ENCODE results near the gene STAC2. TPM values are rescaled to one million over a fixed set of nuclear protein-coding genes. Genes with fewer than 3 reads are reported as not detected.
A peak's percentile ranks its signal among the peaks of the same experiment; 100 is the strongest.

The STAC2 gene, protein sequence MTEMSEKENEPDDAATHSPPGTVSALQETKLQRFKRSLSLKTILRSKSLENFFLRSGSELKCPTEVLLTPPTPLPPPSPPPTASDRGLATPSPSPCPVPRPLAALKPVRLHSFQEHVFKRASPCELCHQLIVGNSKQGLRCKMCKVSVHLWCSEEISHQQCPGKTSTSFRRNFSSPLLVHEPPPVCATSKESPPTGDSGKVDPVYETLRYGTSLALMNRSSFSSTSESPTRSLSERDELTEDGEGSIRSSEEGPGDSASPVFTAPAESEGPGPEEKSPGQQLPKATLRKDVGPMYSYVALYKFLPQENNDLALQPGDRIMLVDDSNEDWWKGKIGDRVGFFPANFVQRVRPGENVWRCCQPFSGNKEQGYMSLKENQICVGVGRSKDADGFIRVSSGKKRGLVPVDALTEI
- total RNA-seq: 1 to 10 TPM in 1 of 6 donors, under 1 TPM in 3, not detected in 2; 0.24 to 1.1 (median 0.48) TPM

DNA sequence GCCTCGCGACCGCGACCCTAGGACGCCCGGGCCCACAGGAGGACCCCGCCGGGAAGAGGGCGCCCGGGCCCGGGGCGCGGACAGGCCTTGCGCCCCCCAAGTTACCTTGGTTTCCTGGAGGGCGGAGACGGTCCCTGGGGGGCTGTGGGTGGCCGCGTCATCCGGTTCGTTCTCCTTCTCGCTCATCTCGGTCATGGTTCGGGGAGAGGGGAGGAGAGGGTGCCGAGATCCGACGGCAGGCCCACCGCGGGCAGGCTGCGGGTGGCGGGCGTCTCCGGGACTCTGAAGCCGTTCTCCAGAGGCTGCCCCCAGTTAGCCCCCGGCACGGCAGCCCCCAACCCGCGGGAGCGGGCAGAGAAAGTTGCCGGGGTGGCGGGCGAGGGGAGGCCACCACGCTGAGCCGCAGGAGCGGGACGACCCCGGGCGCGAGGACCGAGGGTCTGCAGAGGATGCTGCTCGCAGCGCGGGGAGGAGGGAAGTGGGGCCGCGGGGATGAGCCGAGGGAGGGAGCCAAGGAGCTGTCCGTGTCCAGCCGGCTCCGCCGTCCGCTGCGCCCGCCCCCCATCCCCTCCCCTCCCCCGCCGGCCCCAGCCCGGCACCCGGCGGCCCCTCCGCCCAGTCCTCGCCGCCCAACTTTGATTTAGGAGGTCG, at the start of gene STAC2:
Gene STAC2, minus strand, starts transcription at position 638 of the 651 bp plus-strand sequence. Its CDS starts 443 bp downstream, at position 195.
- Histone ChIP-seq H3K4me3 (peak within 1 kb of the TSS in 3 of 4 donors; percentile 28 to 49 (median 38)), H3K9me3 (no peaks in the 10 kb centered on the region), H3K4me1 (peaks cover 18 to 22% (median 19%) of the 10 kb centered on the region in 4 donors), H3K27ac (no peak within 1 kb of the TSS), H3K27me3 (peaks cover 0 to 30% (median 17%) of the 10 kb centered on the region in 4 donors), H3K36me3 (no peaks in the 10 kb centered on the region)
- DNase-seq (peak in 1 of 2 donors; percentile 83), ATAC-seq (ENCODE audit: low FRiP score in 2 of 2) (peak in 1 of 2 donors; percentile 28)
- 2 to 3% methylated on average over 15 to 50 of the region's 71 CpGs for WGBS, 2 donors
- TF ChIP-seq POLR2AphosphoS5 (IDR thresholded peaks at IDR 0.05): no peak
- TF ChIP-seq, protein P1, sequence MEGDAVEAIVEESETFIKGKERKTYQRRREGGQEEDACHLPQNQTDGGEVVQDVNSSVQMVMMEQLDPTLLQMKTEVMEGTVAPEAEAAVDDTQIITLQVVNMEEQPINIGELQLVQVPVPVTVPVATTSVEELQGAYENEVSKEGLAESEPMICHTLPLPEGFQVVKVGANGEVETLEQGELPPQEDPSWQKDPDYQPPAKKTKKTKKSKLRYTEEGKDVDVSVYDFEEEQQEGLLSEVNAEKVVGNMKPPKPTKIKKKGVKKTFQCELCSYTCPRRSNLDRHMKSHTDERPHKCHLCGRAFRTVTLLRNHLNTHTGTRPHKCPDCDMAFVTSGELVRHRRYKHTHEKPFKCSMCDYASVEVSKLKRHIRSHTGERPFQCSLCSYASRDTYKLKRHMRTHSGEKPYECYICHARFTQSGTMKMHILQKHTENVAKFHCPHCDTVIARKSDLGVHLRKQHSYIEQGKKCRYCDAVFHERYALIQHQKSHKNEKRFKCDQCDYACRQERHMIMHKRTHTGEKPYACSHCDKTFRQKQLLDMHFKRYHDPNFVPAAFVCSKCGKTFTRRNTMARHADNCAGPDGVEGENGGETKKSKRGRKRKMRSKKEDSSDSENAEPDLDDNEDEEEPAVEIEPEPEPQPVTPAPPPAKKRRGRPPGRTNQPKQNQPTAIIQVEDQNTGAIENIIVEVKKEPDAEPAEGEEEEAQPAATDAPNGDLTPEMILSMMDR (IDR thresholded peaks at IDR 0.05): no peak
- no peak for TF ChIP-seq EP300 (IDR thresholded peaks at IDR 0.05)
- TF ChIP-seq POLR2A (IDR thresholded peaks at IDR 0.05): no peak

DNA sequence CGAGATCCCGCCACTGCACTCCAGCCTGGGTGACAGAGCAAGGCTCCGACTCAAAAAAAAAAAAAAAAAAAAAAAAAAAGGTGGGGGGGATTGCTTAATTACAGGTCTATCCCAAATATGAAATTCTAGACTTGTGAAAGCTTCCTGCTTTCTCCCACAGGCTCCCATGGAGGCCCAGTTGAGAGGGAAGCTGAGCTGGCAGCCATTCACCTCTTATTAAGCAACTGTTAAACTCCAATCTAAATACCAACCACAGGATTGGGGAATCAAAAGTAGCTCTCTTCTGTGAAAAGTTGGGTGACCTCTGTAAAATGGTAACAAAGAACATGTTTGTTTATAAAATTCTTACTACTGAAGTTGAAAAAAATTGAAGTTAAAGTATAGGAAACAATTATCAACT, 45.8 kb upstream of the STAC2 start:
- WGBS, 2 donors: 97% methylated on average over 3 of the region's 3 CpGs
- H3K27ac ChIP-seq: no peak overlapping the region
- no peak for TF ChIP-seq POLR2A (IDR thresholded peaks at IDR 0.05)
- no peak for TF ChIP-seq EP300 (IDR thresholded peaks at IDR 0.05)
- no peak for TF ChIP-seq POLR2AphosphoS5 (IDR thresholded peaks at IDR 0.05)
- no peaks in the 10 kb centered on the region for H3K27me3 ChIP-seq
- no peaks in the 10 kb centered on the region for H3K9me3 ChIP-seq
- peaks cover 19 to 67% (median 40%) of the 10 kb centered on the region in 4 donors for H3K36me3 ChIP-seq
- ATAC-seq (ENCODE audit: low FRiP score in 2 of 2): no peak
- H3K4me1 ChIP-seq: no peaks in the 10 kb centered on the region
- no peak for DNase-seq
- H3K4me3 ChIP-seq: no peak overlapping the region

DNA sequence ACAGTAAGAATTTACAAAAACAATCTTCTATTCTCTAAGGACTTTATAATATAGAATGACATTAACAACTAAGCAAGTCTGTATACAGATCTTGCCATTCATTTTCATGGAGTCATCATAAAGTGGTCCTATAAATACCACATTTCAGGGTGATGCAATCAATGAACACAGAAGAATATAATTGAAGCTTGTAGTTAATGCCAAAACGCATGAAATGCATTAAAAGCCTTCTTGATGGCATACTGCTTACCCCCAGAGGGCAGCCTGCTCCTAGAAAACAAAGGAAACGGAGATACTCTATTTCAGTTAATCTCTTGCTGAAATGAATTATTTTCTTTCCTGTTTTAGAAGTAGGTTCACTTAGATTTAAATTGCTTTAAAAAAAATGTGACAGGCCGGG, 45.2 kb upstream of the STAC2 start:
- peaks cover 19 to 69% (median 41%) of the 10 kb centered on the region in 4 donors for H3K36me3 ChIP-seq
- no peak for DNase-seq
- 41 to 46% methylated on average over 3 of the region's 3 CpGs for WGBS, 2 donors
- no peak for ATAC-seq (ENCODE audit: low FRiP score in 2 of 2)
- no peaks in the 10 kb centered on the region for H3K9me3 ChIP-seq
- H3K4me3 ChIP-seq: no peak overlapping the region
- H3K27me3 ChIP-seq: no peaks in the 10 kb centered on the region
- H3K27ac ChIP-seq: no peak overlapping the region
- no peaks in the 10 kb centered on the region for H3K4me1 ChIP-seq
- no peak for TF ChIP-seq EP300 (IDR thresholded peaks at IDR 0.05)
- TF ChIP-seq, protein P1 (IDR thresholded peaks at IDR 0.05): peak in 2 of 6 experiments; percentile 34 to 36

GRCh38 chr17:39264119-39264518, 38.4 kb upstream of the STAC2 start:
- WGBS, 2 donors: 79 to 85% methylated on average over 5 of the region's 5 CpGs
- H3K27me3 ChIP-seq: no peaks in the 10 kb centered on the region
- TF ChIP-seq, protein P1 (IDR thresholded peaks at IDR 0.05): no peak
- TF ChIP-seq POLR2A (IDR thresholded peaks at IDR 0.05) (no peak), POLR2AphosphoS5 (IDR thresholded peaks at IDR 0.05) (no peak), EP300 (IDR thresholded peaks at IDR 0.05) (no peak)
- peak in 1 of 2 donors; percentile 78 for ATAC-seq (ENCODE audit: low FRiP score in 2 of 2)
- H3K4me1 ChIP-seq: no peaks in the 10 kb centered on the region
- H3K27ac ChIP-seq: peak overlapping the region in 1 of 4 donors; percentile 10
- H3K4me3 ChIP-seq: no peak overlapping the region
- H3K36me3 ChIP-seq: peaks cover 35 to 93% (median 62%) of the 10 kb centered on the region in 4 donors
- no peak for DNase-seq
- H3K9me3 ChIP-seq: no peaks in the 10 kb centered on the region

DNA sequence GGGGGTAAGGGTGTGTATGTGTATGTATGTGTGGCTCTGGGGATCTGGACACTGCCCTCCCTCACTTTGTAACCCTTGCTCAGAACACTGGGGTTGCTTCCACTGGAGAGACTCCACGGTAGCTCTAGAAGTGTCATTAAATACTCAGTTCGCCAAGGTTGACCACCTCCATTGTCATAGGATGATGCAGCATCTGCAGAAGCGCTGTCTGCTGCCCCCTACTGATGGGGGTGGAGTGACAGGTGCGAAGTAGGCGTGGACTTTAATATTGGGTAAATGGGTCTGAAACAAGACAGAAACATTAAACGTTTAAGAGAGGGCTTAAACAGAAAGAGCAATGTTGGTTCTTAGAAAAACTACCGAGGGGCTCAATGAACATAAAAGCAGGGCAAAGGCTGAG, 35.5 kb upstream of the STAC2 start:
- Histone ChIP-seq H3K27me3 (no peaks in the 10 kb centered on the region), H3K4me1 (no peaks in the 10 kb centered on the region), H3K4me3 (no peak overlapping the region), H3K9me3 (no peaks in the 10 kb centered on the region), H3K27ac (no peak overlapping the region), H3K36me3 (peaks cover 32 to 98% (median 57%) of the 10 kb centered on the region in 4 donors)
- no peak for ATAC-seq (ENCODE audit: low FRiP score in 2 of 2)
- 80 to 90% methylated on average over 7 of the region's 7 CpGs for WGBS, 2 donors
- TF ChIP-seq POLR2AphosphoS5 (IDR thresholded peaks at IDR 0.05) (no peak), POLR2A (IDR thresholded peaks at IDR 0.05) (no peak), EP300 (IDR thresholded peaks at IDR 0.05) (no peak)
- TF ChIP-seq, protein P1 (IDR thresholded peaks at IDR 0.05): no peak
- DNase-seq: no peak

Measured in upper lobe of left lung (tissue), 6 donors.